ENCODE results near the gene GNA12. TPM values are rescaled to one million over a fixed set of nuclear protein-coding genes. Genes with fewer than 3 reads are reported as not detected.
"Not testable (repeated sequence)": the region's sequence is repeated elsewhere in the genome, so short reads cannot be mapped to it uniquely, and the experiment has no call there.

GNA12 gene
- polyA plus RNA-seq, 1 experiment: 95.3 TPM

- ChIA-PET CTCF (interaction anchor here (1.3 to 1.5 kb wide), 2 partner anchors 9 to 12 kb away, joined by 5 to 6 read pairs; no protein-coding TSS in a partner anchor), POLR2A (no interaction called here)
- Histone ChIP-seq H3K4me3 (ENCODE audit: low read depth, low read length) (no peak overlapping the region), H3K36me3 (ENCODE audit: control insufficient read depth, insufficient read depth, low read length) (no peaks in the 10 kb centered on the region), H3K27me3 (ENCODE audit: control insufficient read depth, insufficient read depth, low read length) (no peaks in the 10 kb centered on the region)
- no peak for TF ChIP-seq CTCF (IDR thresholded peaks at IDR 0.05; ENCODE audit: insufficient read depth, low read depth, low read length)
- DNase-seq (ENCODE audit: low read depth): no peak
Measured at GRCh38 chr7:2698581-2699288, 145.4 kb downstream of the GNA12 start.

GRCh38 chr7:2694122-2694436, 150.0 kb downstream of the GNA12 start:
- not testable (repeated sequence) for DNase-seq (ENCODE audit: low read depth); H3K4me3 ChIP-seq (ENCODE audit: low read depth, low read length); H3K36me3 ChIP-seq (ENCODE audit: control insufficient read depth, insufficient read depth, low read length); H3K27me3 ChIP-seq (ENCODE audit: control insufficient read depth, insufficient read depth, low read length)
- POLR2A ChIA-PET: interaction anchor here (0.6 kb wide), 1 partner anchor 1822 kb away, joined by 3 read pairs; no protein-coding TSS in a partner anchor
- CTCF ChIA-PET: interaction anchor here (0.7 to 1.5 kb wide), 2 partner anchors 13 to 81 kb away, joined by 5 read pairs; no protein-coding TSS in a partner anchor

GRCh38 chr7:2693420-2694121, 150.5 kb downstream of the GNA12 start:
- POLR2A ChIA-PET: interaction anchor here (0.6 kb wide), 1 partner anchor 1823 kb away, joined by 3 read pairs; no protein-coding TSS in a partner anchor
- H3K4me3 ChIP-seq (ENCODE audit: low read depth, low read length); H3K36me3 ChIP-seq (ENCODE audit: control insufficient read depth, insufficient read depth, low read length); H3K27me3 ChIP-seq (ENCODE audit: control insufficient read depth, insufficient read depth, low read length); DNase-seq (ENCODE audit: low read depth): not testable (repeated sequence)
- CTCF ChIA-PET: interaction anchor here (1.5 to 1.6 kb wide), 2 partner anchors 12 to 17 kb away, joined by 3 to 5 read pairs; no protein-coding TSS in a partner anchor

- POLR2A ChIA-PET: no interaction called here
- no peak overlapping the region for H3K4me3 ChIP-seq (ENCODE audit: low read depth, low read length)
- CTCF ChIA-PET: interaction anchor here (1.1 to 3.9 kb wide), 3 partner anchors 12 to 18 kb away, joined by 3 to 19 read pairs (median 3); no protein-coding TSS in a partner anchor
- no peak for DNase-seq (ENCODE audit: low read depth)
- no peaks in the 10 kb centered on the region for H3K27me3 ChIP-seq (ENCODE audit: control insufficient read depth, insufficient read depth, low read length)
- H3K36me3 ChIP-seq (ENCODE audit: control insufficient read depth, insufficient read depth, low read length): no peaks in the 10 kb centered on the region
- TF ChIP-seq CTCF (IDR thresholded peaks at IDR 0.05; ENCODE audit: insufficient read depth, low read depth, low read length): no peak
Measured at GRCh38 chr7:2692543-2692942, 151.6 kb downstream of the GNA12 start.

GRCh38 chr7:2691932-2692439, 152.1 kb downstream of the GNA12 start:
- H3K27me3 ChIP-seq (ENCODE audit: control insufficient read depth, insufficient read depth, low read length); H3K4me3 ChIP-seq (ENCODE audit: low read depth, low read length); POLR2A ChIA-PET; DNase-seq (ENCODE audit: low read depth); H3K36me3 ChIP-seq (ENCODE audit: control insufficient read depth, insufficient read depth, low read length): not testable (repeated sequence)
- CTCF ChIA-PET: interaction anchor here (1.1 to 3.9 kb wide), 3 partner anchors 11 to 18 kb away, joined by 3 to 19 read pairs (median 3); no protein-coding TSS in a partner anchor

GRCh38 chr7:2691011-2691707, 152.9 kb downstream of the GNA12 start:
- Histone ChIP-seq H3K36me3 (ENCODE audit: control insufficient read depth, insufficient read depth, low read length) (no peaks in the 10 kb centered on the region), H3K27me3 (ENCODE audit: control insufficient read depth, insufficient read depth, low read length) (no peaks in the 10 kb centered on the region), H3K4me3 (ENCODE audit: low read depth, low read length) (no peak overlapping the region)
- ChIA-PET POLR2A (no interaction called here), CTCF (interaction anchor here (0.7 to 3.9 kb wide), 4 partner anchors 8 to 124 kb away, joined by 3 to 19 read pairs (median 6); no protein-coding TSS in a partner anchor)
- TF ChIP-seq CTCF (IDR thresholded peaks at IDR 0.05; ENCODE audit: insufficient read depth, low read depth, low read length): no peak
- DNase-seq (ENCODE audit: low read depth): no peak
